ACC112 (cell line): ENCODE measurements around the gene CFAP65.

Experiments used
- H2AFZ ChIP-seq: fragments of 200-600 bp; sonication (generic); one replicate; pipeline ENCODE4 v1.6.0; 2017; ENCODE audit warnings: antibody characterized with exemption, low read length; ENCODE audit not compliant: unreplicated experiment
- H3K27ac ChIP-seq: fragments of 200-600 bp; sonication (generic); 2 replicates; pipeline ENCODE4 v1.5.1; 2014; ENCODE audit warnings: low read depth, mild to moderate bottlenecking, antibody characterized with exemption, low read length, moderate library complexity
- H3K27me3 ChIP-seq: fragments of 200-600 bp; sonication (generic); 2 replicates; pipeline ENCODE4 v1.6.1; 2014; ENCODE audit warnings: mild to moderate bottlenecking, antibody characterized with exemption, low read length, moderate library complexity, mixed read lengths; ENCODE audit not compliant: insufficient read depth
- H3K36me3 ChIP-seq: fragments of 200-600 bp; sonication (generic); 2 replicates; pipeline ENCODE4 v1.6.1; 2016; ENCODE audit warnings: mild to moderate bottlenecking, antibody characterized with exemption, low read length, moderate library complexity, mixed read lengths; ENCODE audit not compliant: insufficient read depth
- H3K4me1 ChIP-seq: fragments of 200-600 bp; sonication (generic); one replicate; pipeline ENCODE4 v1.6.1; 2016; ENCODE audit warnings: low read length, mixed read lengths; ENCODE audit not compliant: insufficient read depth, unreplicated experiment, control insufficient read depth
- H3K4me3 ChIP-seq: fragments of 200-600 bp; sonication (generic); 2 replicates; pipeline ENCODE4 v1.5.1; 2014; ENCODE audit warnings: mild to moderate bottlenecking, low read depth, low read length
- H3K79me2 ChIP-seq: fragments of 200-600 bp; sonication (generic); one replicate; pipeline ENCODE4 v1.6.0; 2016; ENCODE audit warnings: low read length; ENCODE audit not compliant: control insufficient read depth, unreplicated experiment, insufficient read depth

Gene CFAP65

DNA sequence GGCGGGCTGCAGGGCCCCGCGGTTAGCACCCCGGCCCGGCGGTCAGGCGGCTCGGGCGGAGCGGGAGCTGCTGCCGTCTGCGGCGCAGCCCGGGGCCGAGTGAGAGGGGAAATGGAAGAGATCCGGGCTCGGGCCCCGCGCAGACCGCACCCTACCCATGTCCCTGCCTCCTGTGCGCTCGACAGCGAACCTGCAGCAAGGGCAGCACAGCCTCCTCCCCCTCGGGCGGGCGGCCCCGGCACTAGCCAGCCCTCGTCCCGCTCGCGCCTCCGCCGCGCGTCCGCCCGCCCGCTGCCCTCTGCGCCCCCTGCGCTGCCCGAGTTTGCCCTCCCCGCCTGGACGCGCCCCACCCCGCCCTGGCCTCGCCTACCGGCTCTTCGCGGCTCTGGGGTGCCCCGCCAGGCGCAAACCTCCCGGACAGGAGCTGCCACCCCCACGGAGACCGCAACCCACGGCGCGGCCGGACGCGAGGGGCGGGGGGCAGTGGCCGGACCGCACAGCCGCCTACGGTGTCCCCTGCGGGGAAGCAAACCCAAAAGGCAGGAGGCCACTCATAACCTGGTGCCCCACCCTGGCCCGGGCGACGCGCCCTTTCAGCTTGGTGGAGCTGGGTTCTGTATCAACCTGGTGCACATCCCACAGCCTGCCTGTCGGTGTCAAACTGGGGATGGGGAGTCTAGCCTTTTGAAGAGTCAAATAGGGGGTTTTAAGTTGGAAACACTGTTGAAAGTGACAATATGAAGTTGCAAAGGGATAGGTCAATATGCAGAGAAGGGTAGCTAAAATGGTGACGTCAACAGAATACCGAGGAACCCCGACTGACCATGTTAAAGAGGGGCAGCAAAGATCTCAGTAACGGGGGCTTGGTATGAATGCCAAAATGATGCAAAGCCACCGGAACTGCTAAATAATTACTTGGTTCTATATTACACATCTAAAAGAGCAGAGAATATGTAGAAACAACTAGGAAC, 19.8 kb upstream of the CFAP65 start, which contains the start of gene IHH:
Gene IHH, minus strand, starts transcription at position 101 of the 971 bp plus-strand sequence. CDS start 454 bp downstream, outside the sequence.
- Histone ChIP-seq H3K4me1 (peaks cover 9% of the 10 kb centered on the region), H3K4me3 (peak within 1 kb of the TSS; percentile 51; the same call in 1 of the 2 replicates), H3K27ac (no peak within 1 kb of the TSS), H3K27me3 (peaks cover 74% of the 10 kb centered on the region), H3K79me2 (no peaks in the 10 kb centered on the region), H3K36me3 (no peaks in the 10 kb centered on the region), H2AFZ (no peak within 1 kb of the TSS)

DNA sequence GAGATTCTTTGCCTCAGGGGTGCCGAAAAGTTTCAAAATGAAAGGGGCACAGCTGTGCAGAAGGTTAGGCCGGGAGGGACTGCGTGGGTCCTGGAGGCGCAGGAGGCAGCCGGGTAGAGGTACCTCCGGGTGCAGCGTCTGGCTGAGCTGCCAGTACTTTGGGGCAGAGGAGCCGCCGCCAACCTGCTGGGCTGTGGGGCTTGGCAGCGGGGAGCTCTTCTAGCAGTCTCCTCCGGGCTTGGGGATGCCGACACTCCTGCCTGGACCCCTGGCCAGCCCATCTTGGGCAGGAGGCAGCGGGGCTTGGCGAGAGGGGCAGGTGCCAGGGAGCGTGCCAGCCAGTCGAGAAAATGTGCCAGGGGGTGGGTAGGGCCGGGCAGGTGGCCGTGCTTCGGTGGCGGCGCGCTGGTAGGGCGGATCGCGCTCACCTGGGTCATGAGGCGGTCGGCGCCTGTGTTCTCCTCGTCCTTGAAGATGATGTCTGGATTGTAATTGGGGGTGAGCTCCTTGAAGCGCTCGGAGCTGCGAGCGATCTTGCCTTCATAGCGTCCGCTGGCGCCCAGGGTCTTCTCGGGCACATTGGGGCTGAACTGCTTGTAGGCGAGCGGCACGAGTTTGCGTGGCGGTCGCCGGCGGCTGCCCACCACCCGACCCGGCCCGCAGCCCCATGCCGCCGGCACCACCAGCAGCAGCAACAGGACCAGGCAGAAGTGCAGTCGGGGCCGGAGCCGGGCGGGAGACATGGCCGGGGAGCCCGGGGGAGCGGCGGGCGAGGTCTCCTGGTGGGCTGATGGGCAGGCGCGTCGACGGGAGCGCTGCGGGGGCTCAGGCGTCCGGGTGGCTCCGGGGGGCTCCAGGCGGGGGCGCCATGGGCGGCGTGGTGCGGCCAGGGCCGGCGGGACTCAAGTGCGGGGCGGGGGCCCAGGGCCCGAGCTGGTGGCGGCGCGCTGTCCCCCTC, 18.7 kb upstream of the CFAP65 start:
- no peaks in the 10 kb centered on the region for H3K79me2 ChIP-seq
- no peaks in the 10 kb centered on the region for H3K36me3 ChIP-seq
- H2AFZ ChIP-seq, result no peak overlapping the region
- H3K27ac ChIP-seq, result no peak overlapping the region
- peaks cover 9% of the 10 kb centered on the region for H3K4me1 ChIP-seq
- 0 out of 2 replicates have a peak overlapping the region, but pooled peaks have one; percentile 34 for H3K4me3 ChIP-seq
- peaks cover 79% of the 10 kb centered on the region for H3K27me3 ChIP-seq

DNA sequence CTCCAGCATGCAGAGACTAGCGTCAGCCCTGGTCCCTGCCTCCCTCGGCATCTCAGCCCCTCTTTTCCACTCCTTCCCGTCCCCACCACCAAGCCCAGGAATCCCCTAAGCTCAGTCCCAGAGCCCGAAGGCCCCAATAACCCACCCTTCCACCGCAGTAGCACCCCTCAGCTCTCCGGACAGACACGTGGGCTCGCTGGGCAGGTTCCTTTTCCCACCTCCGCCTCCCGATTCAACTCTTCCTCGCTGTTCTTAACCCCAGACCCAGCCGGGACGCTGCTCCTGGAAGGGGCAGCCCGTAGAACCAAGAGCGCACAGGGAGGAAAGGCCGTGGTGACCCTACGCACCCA, 18.0 kb upstream of the CFAP65 start:
- Histone ChIP-seq H3K4me1 (peaks cover 9% of the 10 kb centered on the region), H3K27me3 (peaks cover 79% of the 10 kb centered on the region), H3K36me3 (no peaks in the 10 kb centered on the region), H3K79me2 (no peaks in the 10 kb centered on the region), H3K27ac (no peak overlapping the region), H3K4me3 (peak overlapping the region; percentile 34; the same call in 1 of the 2 replicates), H2AFZ (no peak overlapping the region)

DNA sequence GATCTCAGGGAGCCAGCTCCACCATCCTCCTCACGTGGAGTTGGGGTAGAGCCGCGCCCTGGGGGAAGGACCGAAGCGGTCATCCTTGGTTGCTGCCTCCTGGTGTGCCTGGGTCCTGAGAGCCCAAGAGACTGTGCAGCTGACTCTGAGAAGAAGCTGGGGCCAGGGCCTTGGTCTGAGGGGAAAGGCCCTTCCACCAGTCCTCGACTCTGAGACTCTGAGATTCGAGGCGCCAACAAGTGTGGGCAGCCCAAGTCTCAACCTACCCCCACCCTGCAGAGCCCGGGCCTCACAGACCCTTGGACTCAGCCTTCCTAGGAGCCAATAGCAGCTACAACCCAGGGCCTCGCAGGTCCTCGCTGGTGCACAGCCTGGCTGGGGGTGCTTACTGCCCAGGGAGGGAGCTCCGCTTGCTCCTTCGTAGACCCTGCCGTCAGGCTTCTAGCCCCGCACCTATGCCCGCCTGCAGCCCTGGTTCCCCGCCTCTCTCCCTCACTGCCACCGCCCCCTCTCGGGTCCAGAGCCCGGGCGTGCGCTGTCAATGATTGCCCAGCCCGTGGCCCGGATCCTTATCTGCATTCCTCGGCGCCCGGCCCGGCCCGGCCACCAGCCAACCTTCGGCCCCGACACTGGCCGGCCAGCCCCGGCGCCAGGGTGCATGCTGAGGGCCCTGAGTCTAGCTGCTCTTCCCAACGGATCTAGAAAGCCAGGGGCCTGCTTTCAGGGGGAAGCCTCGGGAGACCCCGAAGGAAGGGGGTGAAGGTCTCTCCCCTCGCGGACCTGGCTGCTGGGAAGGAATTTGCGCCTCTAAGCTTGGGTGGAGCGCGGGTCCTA, 17.4 kb upstream of the CFAP65 start:
- Histone ChIP-seq H3K27me3 (peaks cover 78% of the 10 kb centered on the region), H3K79me2 (no peaks in the 10 kb centered on the region), H3K4me1 (peaks cover 9% of the 10 kb centered on the region), H3K36me3 (no peaks in the 10 kb centered on the region), H3K4me3 (peak overlapping the region; percentile 34; the same call in 1 of the 2 replicates), H2AFZ (no peak overlapping the region), H3K27ac (no peak overlapping the region)

DNA sequence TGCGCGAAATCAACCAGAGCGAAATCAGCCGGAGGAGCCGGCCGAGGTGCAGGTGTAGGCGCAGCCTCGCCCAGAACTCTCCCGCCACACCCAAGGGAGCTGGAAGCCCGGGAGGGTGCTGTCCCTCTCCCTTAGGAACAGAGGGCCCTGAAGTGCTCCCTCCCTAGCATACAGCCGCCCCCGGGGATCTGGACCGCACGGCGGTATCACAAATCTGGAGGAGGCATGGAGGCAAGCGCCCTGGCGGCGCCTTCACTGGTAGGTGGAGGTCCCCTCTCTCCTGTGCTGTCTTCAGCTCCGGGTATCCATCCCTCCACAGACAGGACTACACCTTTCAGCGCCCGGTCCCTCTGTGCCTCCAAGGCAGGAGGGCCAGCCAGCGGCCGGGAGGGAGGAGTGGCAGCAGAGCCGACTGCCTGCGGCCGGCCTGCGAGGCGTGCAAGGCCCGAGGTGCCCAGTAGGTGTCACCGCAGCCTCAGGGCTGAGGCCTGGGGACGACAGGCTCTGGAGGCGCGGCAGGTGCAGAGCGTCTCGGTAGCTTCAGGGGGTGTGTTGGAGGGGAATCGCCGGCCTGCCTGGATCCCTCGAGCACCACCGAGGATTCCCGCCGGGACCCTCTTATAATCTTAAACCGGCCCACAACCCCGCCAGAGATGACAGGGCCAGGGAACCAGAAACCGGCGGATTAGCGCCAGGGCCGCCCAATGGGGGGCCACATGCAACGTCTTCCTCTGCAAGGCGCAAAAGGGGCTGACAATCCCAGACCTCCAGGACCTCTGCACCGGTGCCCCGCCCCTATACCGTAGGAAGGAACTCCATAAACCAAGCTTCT, 16.6 kb upstream of the CFAP65 start:
- no peaks in the 10 kb centered on the region for H3K36me3 ChIP-seq
- H3K27ac ChIP-seq, result no peak overlapping the region
- no peak overlapping the region for H2AFZ ChIP-seq
- H3K4me1 ChIP-seq, result peaks cover 9% of the 10 kb centered on the region
- peak overlapping the region; percentile 44 for H3K4me3 ChIP-seq
- peaks cover 74% of the 10 kb centered on the region for H3K27me3 ChIP-seq
- H3K79me2 ChIP-seq, result no peaks in the 10 kb centered on the region

DNA sequence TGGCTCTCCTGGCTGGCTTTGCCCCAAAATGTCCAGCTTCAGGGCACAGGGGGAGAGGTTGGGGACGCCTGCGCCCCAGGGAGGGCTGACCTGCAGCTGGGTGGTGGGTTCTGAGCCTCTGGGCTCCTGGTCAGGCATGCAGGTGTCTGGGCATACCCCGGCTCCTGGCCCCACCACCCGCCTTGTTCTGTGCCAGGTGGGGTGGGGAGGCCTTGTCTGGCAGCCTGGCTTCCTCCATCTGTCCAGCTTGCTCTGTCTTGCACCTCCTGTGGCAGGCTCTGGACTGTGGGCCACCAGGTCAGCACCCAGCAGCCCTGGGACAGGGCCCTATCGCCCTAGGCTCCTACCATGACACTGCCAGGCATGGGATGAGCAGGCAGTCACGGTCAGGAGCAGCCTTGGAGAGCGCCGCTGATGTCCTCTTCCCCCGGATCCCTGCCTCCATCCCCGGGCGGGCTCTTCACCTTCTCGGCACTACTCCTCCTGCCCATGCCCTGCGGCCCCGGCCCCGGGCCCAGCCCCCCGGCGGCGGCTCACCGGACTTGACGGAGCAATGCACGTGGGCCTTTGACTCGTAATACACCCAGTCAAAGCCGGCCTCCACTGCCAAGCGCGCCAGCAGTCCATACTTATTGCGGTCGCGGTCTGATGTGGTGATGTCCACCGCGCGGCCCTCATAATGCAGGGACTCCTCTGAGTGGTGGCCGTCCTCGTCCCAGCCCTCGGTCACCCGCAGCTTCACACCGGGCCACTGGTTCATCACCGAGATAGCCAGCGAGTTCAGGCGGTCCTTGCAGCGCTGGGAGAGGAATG, 15.8 kb upstream of the CFAP65 start:
- Histone ChIP-seq H3K4me1 (peaks cover 9% of the 10 kb centered on the region), H3K36me3 (no peaks in the 10 kb centered on the region), H3K27me3 (peaks cover 74% of the 10 kb centered on the region), H3K4me3 (peak overlapping the region; percentile 44), H2AFZ (no peak overlapping the region), H3K79me2 (no peaks in the 10 kb centered on the region), H3K27ac (no peak overlapping the region)

DNA sequence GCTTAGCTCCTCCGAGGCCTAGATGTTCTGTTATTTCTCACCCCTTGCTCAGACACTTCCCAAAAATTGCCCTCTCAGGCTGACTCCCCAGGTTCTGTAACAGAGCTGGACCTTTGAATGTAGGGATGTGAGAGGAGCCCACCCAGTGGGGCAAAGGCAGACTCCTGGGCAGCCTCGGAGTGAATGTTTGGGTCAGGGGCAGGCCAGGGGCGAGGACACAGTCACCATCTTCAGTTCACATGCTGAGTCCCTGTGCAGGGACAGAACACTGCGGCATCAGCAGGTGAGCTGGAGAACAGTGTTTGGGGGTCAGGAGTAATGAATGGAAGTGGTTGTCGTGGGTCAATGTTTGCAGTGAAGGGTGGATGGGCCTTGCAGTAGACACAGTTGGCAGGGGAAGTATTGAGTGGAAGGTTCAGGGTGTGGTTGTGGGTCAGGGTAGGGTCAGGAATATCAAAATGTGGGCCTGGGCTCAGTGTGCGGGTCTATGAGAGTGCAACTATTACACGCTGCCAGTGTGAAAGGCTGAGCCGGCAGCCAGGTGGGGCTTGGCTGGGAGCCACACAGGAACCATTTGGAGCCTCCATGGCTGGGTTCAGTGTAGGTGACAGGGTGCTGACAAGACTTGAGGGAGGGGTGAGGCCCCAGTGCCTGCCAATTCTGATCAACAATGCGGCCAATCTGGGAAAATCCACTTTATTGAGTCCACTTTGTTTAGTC, 15.0 kb upstream of the CFAP65 start:
- Histone ChIP-seq H3K4me3 (no peak overlapping the region), H3K36me3 (no peaks in the 10 kb centered on the region), H3K4me1 (peaks cover 9% of the 10 kb centered on the region), H3K79me2 (no peaks in the 10 kb centered on the region), H3K27me3 (peaks cover 73% of the 10 kb centered on the region), H3K27ac (no peak overlapping the region), H2AFZ (no peak overlapping the region)

DNA sequence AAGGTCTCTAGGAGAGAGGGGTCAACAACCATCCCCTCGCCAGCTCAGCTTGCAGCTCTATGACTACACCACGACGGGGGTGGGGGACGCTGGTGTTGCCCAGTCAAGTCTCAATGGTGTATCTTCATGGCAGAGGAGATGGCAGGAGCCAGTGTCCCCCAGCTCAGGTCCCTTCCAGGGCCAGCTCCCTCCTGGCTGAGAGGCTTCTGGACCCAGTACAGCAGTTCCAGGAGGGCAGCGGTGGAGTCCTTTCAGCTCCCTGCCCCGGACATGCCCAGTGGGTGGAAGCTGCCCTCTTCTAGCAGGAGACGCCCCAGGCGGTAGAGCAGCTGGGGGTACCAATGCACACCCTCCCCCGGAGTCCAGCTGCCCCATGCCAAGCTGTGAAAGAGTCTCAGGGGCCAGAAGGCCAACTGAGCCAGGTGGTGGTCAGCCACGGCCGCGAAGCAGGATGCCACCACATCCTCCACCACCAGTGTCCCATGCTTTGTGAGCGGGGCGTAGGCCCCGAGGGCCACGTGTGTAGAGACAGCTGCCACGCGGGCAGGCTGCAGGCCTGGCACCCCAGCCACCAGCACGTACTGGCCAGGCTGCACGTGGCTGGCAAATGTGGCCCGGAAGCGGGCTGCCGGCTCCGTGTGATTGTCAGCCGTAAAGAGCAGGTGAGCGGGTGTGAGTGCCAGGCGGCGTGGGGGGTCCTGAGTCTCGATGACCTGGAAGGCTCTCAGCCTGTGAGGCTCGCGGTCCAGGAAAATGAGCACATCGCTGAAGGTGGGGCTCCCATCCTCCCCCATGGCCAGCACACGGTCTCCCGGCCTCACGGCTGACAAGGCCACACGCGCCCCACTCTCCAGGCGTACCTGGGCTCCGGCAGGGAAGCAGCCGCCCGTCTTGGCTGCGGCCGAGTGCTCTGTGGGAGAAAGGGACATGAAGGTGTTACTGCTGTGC, 13.9 kb upstream of the CFAP65 start:
- Histone ChIP-seq H3K27me3 (peaks cover 76% of the 10 kb centered on the region), H2AFZ (no peak overlapping the region), H3K27ac (no peak overlapping the region), H3K79me2 (no peaks in the 10 kb centered on the region), H3K4me3 (no peak overlapping the region), H3K36me3 (no peaks in the 10 kb centered on the region), H3K4me1 (peaks cover 9% of the 10 kb centered on the region)
